HG03378 (cell line): Measurements from ENCODE around the gene PGBD5.

Experiments
- ATAC-seq: cut with Tn5 transposase; IDR thresholded peaks from one replicate; pipeline ENCODE4 v1.9.1; 2021; ENCODE audit warnings: mild to moderate bottlenecking, moderate library complexity; ENCODE audit not compliant: unreplicated experiment

The PGBD5 gene

DNA sequence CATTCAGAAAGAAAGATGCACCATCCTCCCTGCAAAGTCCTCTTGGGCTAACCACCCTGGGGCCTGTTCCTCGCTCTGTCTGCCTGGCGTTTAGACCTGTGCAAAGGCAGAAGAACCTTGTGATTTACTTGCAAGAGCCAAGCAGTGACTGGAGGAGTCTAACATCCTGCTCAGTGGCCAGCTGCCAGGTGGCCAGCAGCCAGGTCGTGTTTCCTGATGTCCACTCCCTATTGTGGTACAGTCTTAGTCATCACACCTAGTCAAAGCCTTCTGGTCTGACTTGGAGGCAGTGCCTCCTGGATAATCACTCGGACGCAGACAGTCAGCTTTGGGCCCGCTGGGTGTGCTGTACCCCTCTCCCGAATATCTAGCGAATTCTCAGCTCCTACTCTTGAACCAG lies 118.1 kb downstream of the PGBD5 start:
- ATAC-seq, result no peak

- no peak for ATAC-seq
Observed at GRCh38 chr1:230307213-230307612, 118.9 kb downstream of the PGBD5 start.

GRCh38 chr1:230306169-230306568 lies 120.0 kb downstream of the PGBD5 start:
- ATAC-seq, result no peak

DNA sequence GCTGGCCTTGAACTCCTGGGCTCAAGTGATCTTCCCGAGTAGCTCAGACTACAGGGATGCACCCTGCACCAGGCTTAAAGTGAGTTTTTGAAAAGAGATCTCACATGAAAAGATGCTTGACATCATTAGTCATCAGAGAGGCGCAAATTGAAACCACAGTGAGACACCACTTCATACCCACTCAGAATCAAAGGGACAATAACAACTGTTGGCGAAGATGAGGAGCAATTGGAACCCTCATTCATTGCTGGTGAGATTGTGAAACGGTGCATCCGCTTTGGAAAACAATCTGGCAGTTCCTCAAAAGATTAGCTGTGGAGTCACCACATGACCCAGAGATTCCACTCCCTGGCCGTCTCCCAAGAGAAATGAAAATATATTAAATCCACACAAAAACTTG lies 122.3 kb downstream of the PGBD5 start:
- no peak for ATAC-seq

DNA sequence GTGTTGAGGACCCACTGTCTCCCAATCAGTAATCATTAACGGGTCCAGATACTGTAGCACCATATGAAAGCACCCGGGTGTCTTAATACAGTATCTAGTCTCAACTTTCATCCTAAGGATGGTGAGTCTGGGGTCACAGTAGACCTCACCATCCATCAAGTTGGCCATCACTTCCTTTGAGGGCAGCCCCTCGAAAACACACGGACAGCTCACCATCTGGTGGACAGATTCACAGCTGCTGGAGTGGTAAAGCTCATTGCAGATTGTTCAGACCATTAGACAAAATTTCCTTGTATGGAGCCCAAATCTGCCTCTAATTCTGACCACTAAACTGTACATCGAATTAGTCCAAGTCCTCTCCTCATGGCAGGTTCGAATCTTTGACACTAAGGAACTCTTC lies 123.1 kb downstream of the PGBD5 start:
- no peak for ATAC-seq

DNA sequence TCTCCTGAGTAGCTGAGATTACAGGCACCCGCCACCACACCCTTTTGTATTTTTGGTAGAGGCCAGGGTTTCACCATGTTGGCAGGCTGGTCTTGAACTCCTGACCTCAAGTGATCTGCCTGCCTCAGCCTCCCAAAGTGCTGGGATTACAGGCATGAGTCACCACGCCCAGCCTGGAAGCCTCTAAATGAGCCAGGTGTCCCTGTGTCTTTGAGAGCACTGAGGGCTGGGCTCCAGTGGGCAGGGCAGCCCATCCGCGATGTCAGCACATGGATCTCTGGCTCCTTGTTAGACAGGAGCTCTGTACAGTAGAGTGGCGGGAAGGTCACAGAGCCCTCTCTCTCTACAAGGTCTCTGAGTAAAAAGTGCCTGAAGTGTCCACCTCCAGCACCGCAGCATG lies 124.3 kb downstream of the PGBD5 start:
- no peak for ATAC-seq

DNA sequence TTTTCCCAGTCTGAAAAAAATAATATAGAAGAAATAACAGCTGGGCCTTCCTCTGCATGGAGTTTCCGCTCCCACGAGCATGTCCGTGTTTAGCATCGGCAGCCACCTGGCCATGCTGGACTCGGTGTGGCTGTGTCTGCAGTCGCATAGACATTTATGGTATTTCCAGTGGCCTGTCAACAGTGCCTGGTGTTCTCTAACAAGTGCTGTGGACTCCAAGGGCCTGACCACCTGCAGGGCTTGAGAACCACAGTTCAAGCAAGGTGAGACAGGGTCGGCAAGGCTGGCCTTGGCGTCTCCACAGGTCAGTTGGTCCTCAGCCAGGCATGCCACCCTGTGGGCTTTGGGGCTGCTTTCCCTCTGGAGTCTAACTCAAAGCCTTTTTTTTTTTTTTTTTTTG lies 124.8 kb downstream of the PGBD5 start:
- no peak for ATAC-seq

DNA sequence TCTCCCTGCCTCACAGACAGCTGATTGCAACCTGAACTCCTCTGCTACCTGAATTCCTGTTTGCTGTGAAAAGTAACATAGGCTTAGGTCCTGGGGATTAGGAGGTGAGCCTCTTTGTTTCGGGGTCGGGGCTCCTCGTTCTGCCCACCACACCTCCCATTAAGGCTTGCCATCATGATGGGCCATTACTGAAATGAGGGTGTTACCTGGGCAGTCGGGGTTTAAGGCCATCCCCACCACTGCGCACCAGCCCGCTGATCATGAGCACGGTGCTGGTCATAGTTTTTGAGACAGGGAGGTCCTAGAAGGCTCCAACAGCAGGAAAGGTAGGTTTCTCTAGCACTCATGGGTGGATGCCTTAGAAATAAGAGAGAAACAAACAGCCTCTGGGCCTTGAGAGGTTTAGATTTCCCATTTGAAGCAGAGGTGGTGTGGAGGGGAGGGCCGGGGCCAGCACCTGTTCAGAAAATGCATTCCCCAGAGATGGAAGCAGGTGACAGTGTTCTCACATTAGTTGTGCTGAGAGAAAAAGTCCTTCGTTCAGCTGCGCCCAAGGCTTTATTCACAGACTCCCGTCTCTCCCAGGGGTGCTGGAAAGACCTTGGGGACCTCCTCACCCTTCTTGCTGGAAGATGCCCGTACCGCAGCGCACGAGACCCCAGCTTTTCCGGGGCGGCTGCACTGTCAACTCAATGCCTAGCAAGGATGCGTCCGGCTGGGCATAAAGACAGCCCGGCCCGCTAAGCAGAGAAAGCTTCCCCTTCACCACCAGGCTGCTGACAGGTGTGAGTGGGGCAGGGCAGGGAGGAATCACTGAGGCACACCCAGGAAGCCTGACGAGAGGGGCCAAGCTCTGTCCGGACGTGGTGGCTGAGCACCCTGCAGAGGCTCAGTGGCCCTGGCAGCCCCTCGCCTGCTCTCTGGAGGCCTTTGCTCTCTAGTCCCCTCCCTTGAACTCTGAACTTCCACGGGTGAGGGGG lies 125.5 kb downstream of the PGBD5 start:
- ATAC-seq, result no peak

- no peak for ATAC-seq
Observed at GRCh38 chr1:230299191-230300006, 126.7 kb downstream of the PGBD5 start.

DNA sequence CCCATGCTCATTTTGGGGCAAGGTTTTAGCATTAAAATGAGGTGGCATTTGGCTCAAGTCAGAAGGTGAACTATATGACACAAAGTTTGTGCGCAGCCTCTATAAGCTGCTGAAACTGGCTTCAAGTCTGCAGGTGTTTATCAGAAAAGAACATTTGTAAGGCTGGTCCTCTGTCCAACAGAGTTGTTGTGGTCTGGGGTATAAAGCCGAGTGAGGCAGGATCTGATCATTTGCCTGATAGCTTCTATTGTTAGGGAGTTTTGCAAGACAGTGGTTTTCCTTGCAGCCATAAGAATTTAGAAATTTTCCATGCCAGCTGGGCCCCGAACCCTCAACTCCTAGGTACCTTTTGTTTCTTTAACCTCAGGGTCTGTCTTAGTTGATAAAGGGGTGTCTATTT lies 130.8 kb downstream of the PGBD5 start:
- no peak for ATAC-seq

GRCh38 chr1:230293390-230293700 lies 132.8 kb downstream of the PGBD5 start:
- no peak for ATAC-seq

DNA sequence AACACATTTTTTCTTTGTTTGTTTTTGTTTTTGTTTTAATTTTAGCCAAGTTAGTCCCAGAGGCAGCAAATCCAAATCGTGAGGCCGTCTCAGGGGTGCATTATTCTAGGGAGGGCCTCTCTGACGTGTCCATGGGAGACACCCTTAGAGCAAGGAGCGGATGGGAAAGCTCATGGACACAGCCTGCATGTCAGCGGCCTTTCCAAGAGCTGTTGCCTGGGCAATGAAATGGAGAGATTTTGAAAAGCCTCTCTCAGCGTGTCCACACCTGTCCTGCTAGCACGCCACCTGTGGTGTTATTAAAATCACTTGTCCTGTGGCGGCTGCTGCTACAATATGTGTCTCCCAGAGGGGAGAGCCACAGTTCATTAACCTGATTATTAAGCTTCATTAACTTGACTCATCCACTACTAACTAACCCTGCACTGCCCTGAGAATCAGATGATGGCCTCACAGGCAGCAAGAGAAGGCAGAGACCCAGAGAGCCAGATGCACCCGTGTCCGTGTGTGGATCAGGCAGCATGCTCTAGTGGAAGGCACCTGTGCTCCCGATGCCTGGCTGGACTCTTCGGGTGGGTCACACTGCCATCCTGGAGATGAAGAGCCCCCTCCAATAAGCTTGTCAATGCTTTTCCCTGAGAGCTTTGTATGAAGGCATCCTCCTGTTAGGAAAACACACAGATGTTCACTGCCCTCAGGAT lies 133.3 kb downstream of the PGBD5 start:
- no peak for ATAC-seq

- no peak for ATAC-seq
Observed at GRCh38 chr1:230291731-230292620, 134.2 kb downstream of the PGBD5 start.

DNA sequence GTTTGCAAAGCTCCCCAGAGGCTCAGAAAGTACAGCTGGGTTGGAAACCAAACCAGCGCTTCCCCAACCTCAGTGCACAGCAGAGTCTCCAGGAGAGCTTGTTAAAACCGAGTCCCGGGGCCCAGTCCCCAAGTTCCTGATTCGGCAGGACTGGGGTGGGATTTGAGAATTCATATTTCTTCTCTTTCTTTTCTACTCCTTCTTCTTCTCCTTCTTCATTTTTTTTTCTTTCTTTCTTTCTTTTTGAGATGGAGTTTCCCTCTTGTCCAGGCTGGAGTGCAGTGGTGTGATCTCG lies 136.8 kb downstream of the PGBD5 start:
- ATAC-seq, result no peak

- no peak for ATAC-seq
Observed at GRCh38 chr1:230288641-230289349, 137.3 kb downstream of the PGBD5 start.

DNA sequence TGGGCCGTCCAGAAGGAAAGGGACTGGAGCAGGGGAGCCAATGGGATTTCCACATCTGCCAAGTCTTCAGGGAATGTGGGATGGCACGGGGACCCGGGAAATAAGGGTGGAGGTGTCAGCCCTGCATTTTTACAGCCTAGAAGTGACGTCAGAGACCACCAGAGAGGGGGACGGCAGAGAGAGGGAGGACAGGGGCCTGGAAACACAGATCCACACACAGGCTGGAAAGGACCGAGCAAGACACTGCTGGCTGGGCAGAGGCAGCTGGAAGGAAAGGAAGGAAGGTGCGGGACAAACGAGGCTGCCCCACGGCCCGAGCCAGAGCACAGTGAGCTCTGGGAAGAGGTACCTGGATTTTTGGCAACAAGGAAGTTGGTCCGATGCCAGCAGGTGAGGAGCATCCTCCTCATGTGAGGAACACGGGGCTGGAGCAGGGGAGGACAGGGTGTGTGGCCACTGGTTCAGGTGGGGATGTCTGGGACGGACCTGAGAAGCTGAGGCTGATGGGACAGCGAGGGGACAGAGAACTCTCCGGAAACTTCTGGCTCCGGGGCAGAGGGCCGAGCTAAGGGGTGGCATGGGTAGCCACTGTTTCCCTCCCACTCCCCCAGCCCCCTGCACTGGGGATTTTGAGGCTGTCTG lies 138.3 kb downstream of the PGBD5 start:
- ATAC-seq, result no peak

DNA sequence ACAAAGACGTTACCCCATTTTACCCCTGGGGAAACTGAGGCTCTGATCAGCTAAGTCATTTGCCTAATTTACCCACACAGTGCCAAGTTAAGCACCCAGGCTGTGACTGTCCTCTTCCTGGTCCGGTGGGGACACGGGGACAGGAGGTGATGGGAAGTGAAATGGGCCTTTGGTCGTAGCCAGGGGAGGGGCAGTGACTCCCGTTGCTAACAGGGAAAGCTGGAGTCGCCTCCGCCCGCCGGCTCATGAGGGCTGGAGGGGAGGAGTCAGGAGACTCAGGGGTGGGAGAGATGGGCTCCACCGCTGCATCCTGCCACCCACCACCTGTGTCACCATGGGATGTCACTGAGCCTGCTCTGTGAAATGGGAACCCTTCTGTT lies 139.3 kb downstream of the PGBD5 start:
- ATAC-seq, result no peak

DNA sequence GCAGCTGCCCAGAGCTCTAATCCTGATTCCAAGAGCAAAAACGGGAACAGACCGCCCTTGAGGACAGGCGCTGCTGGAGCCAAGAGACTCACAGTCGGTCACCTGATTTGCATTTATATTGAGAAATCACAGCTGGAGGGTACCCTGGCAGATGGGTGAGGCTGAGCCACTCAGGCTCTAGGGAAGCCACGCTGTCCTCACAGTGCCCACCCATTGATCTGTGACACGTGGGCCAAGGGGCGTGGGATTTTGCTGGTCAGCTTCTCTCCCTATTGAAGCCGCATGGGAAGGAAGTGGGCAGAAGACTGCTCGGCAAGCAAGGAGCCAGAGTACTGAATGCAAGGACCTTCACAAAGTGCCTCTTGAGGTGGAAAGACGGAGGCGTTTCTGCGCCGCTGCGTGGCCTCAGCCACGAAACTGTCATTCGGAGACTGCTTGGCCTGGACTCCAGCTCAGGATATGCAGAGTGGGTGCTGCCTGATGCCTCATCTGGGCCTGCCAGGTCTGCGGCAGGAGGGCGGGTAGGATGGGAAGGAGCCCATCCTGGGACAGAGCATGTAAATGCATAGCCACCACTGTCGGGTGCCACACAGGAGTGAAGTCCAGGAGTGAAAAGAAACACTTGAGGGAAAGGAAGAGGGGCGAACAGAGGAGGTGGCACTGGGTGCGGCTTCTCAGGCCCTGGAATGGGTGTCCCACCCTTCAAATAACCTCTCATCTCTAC lies 139.8 kb downstream of the PGBD5 start:
- no peak for ATAC-seq

- ATAC-seq, result no peak
Observed at GRCh38 chr1:230285351-230285750, 140.8 kb downstream of the PGBD5 start.
